ENCODE measurements around the gene KANSL1. TPM values are rescaled to one million over a fixed set of nuclear protein-coding genes. Genes with fewer than 3 reads are reported as not detected.

The KANSL1 gene
- total and polyA plus RNA-seq, 9 of the 15 experiments (the other 6 are each of a cell fraction or from before 2014, with no cell fraction given): 3.6 to 55.4 (median 31.8) TPM

GRCh38 chr17:46120537-46120936 is 72.7 kb downstream of the KANSL1 start:
- in situ Hi-C loops (cut with MboI): loop anchor here (10.0 kb wide), 1 partner anchor 546 kb away; no protein-coding TSS in a partner anchor
- Histone ChIP-seq H4K20me1 (replicated peaks; ENCODE audit: control insufficient read depth, insufficient read depth, low read length) (peaks cover 47% of the 10 kb centered on the region), H3K4me2 (ENCODE audit: insufficient read depth, low read length) (no peak overlapping the region), H3K9me1 (ENCODE audit: control insufficient read depth, insufficient read depth, low read length) (peaks cover 3% of the 10 kb centered on the region), H3K9ac (ENCODE audit: insufficient read depth in 1 of 2, low read depth in 2 of 2, low read length in 2 of 2) (no peak overlapping the region), H3K4me1 (replicated peaks in 1 of 2; ENCODE audit: control insufficient read depth in 2 of 2, insufficient read depth in 2 of 2, low read length in 2 of 2) (peaks cover 5 to 28% of the 10 kb centered on the region in 2 experiments; a peak in 4 of 5 replicates), H3K9me3 (replicated peaks; ENCODE audit: control insufficient read depth, insufficient read depth, low read depth, low read length) (no peaks in the 10 kb centered on the region), H3K79me2 (ENCODE audit: control insufficient read depth, insufficient read depth, low read length) (peaks cover 99% of the 10 kb centered on the region), H2AFZ (ENCODE audit: low read depth, low read length) (no peak overlapping the region), H3K27me3 (ENCODE audit: control insufficient read depth in 2 of 2, insufficient read depth in 2 of 2, low read length in 2 of 2) (no peaks in the 10 kb centered on the region), H3K36me3 (ENCODE audit: control insufficient read depth, insufficient read depth, low read length) (peaks cover 9% of the 10 kb centered on the region; the same call in 2 of the 3 replicates), H3K27ac (ENCODE audit: extremely low read depth, low read depth, low read length) (no peak overlapping the region), H3K4me3 (no peak overlapping the region)
- no peak for TF ChIP-seq BHLHE40 (IDR thresholded peaks at IDR 0.05; ENCODE audit: low read length)
- no peak for TF ChIP-seq SIN3A (IDR thresholded peaks at IDR 0.05; ENCODE audit: borderline replicate concordance in 2 of 2, control insufficient read depth in 1 of 2, low read depth in 2 of 2, low read length in 2 of 2)
- no peak for TF ChIP-seq TGIF2 (CRISPR knock-in tag; IDR thresholded peaks at IDR 0.05)
- no peak for TF ChIP-seq CHD1 (IDR thresholded peaks at IDR 0.05; ENCODE audit: low read length)
- TF ChIP-seq ZNF764 (CRISPR knock-in tag; IDR thresholded peaks at IDR 0.05; ENCODE audit: low read depth): no peak
- no peak for TF ChIP-seq MTA3 (IDR thresholded peaks at IDR 0.05; ENCODE audit: borderline replicate concordance)
- TF ChIP-seq RBM39 (optimal IDR thresholded peaks at IDR 0.05; ENCODE audit: low read depth, low read length): no peak
- TF ChIP-seq ZFP36 (IDR thresholded peaks at IDR 0.05; ENCODE audit: low read depth, low read length, partially characterized antibody): no peak
- no peak for TF ChIP-seq BCOR (IDR thresholded peaks at IDR 0.05)
- no peak for TF ChIP-seq TAF15 (IDR thresholded peaks at IDR 0.05; ENCODE audit: low read depth, low read length)
- TF ChIP-seq MECOM (CRISPR knock-in tag; IDR thresholded peaks at IDR 0.05): no peak
- FAIRE-seq (no peak), DNase-seq (ENCODE audit: extremely low read depth in 1 of 4, low spot score in 3 of 4) (no peak), ATAC-seq (no peak)
- BruUV-seq (replicated peaks): no TSS peak
- intact Hi-C loops (cut with micrococcal nuclease): no loop called here
- WGBS (ENCODE audit: insufficient coverage, low coverage, missing lambda C conversion rate): 75% methylated on average over 3 of the region's 3 CpGs
- ChIA-PET CTCF (ENCODE audit: low intra/inter-chr PET ratio) (no interaction called here), POLR2A (interaction anchor here (0.6 to 5.7 kb wide), 7 partner anchors 11 to 109 kb away, joined by 3 to 29 read pairs (median 4); no protein-coding TSS in a partner anchor)

All from K562 (cell line).